Mammary epithelial cell (primary cell): ENCODE measurements around the gene RPS6KA2.

ENCODE experiments used
- CTCF ChIP-seq, 2 donors: IDR thresholded peaks in 1 of 2; conservative IDR thresholded peaks in 1 of 2; 2 replicates each; pipeline ENCODE4 v1.5.1; 2011 to 2012; ENCODE audit warnings: inconsistent platforms in 2 of 2, low read length in 2 of 2, mild to moderate bottlenecking in 2 of 2, control low read depth in 1 of 2, low read depth in 1 of 2; ENCODE audit not compliant: insufficient read depth in 1 of 2; ENCODE audit errors: extremely low read depth in 1 of 2
- EZH2 ChIP-seq: IDR thresholded peaks from 2 replicates; pipeline ENCODE4 v1.6.1; 2012; ENCODE audit warnings: low read length, inconsistent platforms, borderline replicate concordance

- TF ChIP-seq CTCF (conservative IDR thresholded peaks at IDR 0.05 in 1 of 2, IDR thresholded peaks at IDR 0.05 in 1 of 2; ENCODE audit: extremely low read depth in 1 of 2, insufficient read depth in 1 of 2, low read depth in 1 of 2, low read length in 2 of 2) (no peak), EZH2 (no peak)
Measured at GRCh38 chr6:166558156-166559005, 68.7 kb downstream of the RPS6KA2 start.
